HG03565 (cell line): ENCODE measurements around the gene PODN.

Experiments
- ATAC-seq: cut with Tn5 transposase; IDR thresholded peaks from one replicate; pipeline ENCODE4 v1.9.1; 2021; ENCODE audit warnings: mild to moderate bottlenecking, moderate library complexity; ENCODE audit not compliant: unreplicated experiment

Gene PODN

GRCh38 chr1:53073868-53074311 is 11.9 kb downstream of the PODN start:
- ATAC-seq: no peak

DNA sequence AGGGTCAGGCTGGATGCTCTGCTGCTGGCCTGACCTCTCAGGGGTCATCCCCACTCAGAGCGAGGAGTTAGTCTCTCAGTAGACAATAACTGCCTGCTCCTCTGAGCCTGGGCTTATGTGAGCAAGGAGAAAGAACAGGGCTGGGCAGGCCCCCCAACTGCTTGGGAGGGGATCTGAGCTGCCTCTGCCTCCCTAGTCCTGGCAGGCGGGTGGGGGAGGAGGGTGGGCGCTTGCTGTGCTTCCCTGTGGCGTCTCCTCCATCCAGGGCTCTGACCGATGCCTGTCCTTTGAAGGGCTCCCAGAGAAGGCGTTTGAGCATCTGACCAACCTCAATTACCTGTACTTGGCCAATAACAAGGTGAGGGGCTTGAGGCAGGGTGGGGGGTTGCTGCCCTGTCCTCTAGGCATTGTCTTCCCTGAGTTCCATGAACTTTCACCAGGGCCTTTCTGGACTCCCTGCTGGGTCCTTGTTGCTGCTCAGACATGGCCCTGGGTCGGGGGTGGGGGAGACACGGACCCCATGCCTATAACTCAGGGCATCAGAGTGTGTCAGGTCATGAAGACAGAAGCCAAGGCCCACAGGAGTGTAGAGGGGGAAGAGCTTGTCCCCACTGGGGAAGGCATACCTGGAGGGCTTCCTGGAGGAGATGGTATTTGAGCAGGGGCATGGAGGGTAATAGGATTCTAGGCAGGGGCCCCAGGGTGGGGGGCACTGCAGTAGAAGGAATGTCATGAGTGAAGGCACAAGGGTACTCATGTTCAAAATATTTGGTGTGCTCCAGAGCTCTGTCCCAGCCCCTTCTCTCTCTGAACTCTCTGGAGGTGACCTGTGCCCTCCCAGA is 12.5 kb downstream of the PODN start:
- no peak for ATAC-seq

- no peak for ATAC-seq
Observed at GRCh38 chr1:53075206-53075605, 13.2 kb downstream of the PODN start.

- ATAC-seq: no peak
Observed at GRCh38 chr1:53075761-53076163, 13.7 kb downstream of the PODN start.

DNA sequence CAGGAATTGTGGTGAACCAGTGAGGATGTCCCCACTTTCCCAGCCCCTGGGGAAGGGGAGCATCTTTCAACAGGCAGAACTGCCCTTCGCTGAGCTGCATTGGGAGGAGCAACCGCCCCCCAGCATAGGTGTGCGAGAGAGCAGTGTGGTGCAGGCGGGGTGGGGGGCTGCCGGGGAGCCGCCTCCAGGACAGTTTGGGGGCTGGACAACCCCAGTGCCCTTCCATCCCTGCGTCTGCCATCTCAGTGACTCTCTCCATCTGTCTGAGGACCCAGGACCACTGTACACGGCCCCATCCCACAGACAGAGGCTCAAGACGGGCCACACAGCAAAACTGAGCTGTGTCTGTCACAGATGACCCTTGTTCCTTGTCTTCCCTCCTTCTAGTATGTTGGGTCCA is 14.2 kb downstream of the PODN start:
- no peak for ATAC-seq

DNA sequence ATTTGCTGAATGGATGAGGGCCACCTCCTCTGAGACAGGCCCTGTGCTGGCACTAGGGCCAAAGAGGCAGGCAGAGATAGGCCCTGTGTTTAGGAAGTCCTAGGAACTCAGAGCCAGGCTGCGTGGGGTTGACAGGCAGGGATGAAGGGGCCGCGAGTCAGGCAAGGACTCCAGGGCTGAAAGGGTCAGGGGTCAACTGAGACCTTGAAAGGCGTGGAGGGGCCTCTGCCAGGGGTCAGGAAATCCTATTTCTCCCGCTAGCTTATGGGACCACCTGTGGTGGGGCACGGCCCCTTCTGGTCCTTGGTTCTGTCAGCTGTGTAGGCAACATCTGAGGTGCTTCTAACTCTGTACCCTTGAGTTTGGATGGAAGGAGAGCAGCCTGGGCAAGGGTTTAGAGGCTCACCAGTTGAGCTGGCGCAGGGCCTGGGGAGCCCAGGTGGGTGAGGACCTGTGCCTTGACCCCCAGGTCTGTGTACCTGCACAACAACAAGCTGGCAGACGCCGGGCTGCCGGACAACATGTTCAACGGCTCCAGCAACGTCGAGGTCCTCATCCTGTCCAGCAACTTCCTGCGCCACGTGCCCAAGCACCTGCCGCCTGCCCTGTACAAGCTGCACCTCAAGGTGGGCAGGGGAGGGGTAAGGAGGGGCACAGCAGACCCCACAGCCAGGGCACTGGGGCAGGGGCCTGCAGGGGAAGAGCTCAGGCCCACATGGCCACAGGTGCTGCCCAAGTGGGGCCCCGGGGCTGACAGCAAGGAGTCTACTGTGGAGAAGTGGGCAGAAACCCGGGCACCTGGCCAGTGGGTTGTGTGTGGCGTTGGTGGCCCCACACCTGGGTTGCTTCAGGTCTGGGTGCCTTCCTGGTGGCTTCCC is 14.9 kb downstream of the PODN start:
- no peak for ATAC-seq

- ATAC-seq: no peak
Observed at GRCh38 chr1:53077599-53077965, 15.6 kb downstream of the PODN start.

GRCh38 chr1:53078333-53079101 is 16.5 kb downstream of the PODN start:
- no peak for ATAC-seq

DNA sequence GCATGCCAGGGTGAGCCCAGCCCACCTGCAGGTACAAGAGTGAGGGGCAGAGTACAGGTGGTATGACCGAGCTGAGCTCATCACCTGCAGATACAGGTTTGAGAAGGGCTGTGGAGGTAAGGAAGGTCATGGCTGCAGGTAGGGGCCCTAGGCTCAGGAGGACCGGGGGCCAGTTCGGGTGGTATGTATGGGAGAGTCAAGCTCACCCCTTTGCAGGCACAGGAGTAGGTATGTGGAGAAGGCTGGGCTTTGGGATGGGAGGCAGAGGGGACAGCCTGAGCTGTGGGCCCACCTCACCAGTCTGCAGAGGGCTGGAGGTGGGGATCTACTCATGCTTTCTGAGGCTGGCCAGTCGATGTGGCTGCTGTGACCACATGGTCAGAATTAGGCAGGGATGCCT is 17.2 kb downstream of the PODN start:
- ATAC-seq: no peak

DNA sequence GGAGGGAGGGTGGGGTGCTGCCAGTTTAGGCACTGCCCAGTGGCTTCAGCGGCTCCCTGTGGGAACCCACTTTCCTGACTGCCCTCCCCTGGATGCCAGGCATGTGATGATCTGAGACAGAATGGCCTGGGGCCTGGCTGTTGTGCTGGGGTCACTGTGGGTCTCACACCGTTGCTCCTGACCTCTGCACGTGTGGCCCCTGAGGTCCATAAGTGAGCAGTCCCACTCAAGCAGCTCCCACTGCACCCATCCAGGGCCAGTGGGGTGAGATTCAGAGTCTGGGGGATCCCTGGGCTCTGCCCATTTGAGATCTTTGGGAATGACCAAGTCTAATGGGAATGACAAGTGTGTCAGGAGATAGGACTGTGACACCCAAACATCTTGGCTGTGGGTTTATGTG is 18.0 kb downstream of the PODN start:
- ATAC-seq: no peak

DNA sequence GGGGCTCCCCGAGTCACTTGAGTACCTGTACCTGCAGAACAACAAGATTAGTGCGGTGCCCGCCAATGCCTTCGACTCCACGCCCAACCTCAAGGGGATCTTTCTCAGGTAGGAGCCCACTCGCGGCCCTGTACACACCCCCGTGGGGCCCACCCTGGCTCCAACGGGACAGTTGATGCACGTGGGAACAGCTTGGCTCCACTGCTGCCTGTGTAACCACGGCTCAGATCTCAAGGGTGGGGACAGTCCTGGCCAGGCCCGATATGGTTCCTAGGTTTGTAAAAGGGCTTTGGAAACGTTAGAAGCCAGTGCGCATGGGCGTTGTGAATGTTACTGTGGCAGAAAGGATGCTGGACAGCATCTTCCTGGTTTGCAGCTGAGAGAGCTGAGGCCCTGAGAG is 18.8 kb downstream of the PODN start:
- no peak for ATAC-seq

DNA sequence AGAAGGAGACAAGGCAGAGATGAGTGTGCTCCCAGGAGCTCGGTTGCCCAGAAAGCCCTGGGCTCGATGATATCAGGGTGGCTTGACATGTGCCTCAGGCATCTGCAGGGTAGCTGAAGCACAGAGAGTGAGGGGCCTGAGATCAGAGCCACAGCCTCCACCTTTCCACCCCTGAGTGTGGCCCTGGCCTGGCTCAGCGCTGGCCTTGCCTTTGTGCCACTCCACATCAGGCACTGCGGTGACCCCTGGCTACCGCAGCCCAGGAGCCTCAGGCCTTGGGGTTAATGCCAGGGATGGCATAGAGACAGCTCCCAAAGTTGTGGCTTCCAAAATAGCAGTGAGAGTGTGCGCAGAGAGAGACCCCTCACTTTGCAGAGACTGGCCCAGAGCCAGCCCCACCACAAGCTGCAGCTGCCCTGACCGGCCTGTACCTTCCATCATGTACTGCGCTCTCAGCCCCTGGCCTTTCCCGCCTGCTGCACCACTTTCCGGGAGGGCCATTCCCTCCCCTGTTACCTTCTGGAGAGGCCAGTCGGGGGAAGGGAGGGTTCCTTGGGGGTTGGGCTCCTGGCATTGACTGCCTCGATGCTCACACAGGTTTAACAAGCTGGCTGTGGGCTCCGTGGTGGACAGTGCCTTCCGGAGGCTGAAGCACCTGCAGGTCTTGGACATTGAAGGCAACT is 19.5 kb downstream of the PODN start:
- ATAC-seq: no peak

DNA sequence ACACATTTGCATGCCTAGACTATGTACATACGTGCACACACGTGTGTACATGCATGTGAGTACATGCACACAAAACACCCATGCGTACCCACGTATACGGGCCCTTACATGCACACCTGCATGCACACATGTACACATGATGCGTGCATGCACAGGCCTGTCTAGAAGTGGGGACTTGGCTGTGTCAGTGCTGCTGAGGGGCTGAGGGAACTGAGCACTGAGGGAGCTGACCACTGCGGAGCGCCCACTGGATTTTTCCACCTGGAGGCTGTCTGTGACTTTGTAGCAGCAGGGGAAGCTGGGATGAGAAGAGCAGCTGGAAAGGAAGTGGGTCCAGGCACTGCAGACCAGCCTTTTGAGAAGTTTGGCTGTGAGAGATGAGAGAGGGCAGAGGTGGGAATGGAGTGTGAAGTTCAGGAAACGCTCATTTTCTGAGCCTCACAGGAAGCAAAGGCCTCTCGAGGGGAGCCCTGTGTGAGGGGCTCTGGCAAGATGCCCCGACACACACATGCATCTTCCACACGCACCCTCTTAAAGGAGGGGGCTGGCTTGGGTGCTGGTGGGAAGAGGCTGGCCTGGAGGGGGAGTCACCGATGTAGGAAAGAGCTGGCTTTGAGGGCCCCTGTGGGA is 20.9 kb downstream of the PODN start:
- ATAC-seq: no peak

GRCh38 chr1:53083636-53084588 is 21.9 kb downstream of the PODN start:
- ATAC-seq: no peak

DNA sequence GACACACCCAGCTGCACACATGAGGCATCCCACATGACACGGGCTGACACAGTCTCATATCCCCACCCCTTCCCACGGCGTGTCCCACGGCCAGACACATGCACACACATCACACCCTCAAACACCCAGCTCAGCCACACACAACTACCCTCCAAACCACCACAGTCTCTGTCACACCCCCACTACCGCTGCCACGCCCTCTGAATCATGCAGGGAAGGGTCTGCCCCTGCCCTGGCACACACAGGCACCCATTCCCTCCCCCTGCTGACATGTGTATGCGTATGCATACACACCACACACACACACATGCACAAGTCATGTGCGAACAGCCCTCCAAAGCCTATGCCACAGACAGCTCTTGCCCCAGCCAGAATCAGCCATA is 22.6 kb downstream of the PODN start:
- ATAC-seq: no peak

DNA sequence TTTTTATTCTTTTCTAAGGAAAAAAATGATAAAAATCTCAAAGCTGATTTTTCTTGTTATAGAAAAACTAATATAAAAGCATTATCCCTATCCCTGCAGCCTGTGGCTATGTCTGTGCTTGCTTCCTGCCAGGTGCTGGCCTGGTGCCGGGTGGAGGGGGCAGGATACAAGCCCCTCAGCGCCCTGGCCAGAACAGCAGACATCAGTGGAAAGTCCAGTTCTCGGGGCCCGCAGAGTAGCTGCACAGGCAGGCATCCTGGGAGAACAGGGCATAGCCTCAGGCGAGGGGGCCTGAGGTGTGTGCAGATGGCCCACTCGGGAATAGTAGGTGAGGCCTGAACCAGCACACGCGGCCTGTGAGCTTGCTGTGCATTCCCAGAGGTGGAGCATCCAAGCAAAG is 23.4 kb downstream of the PODN start:
- no peak for ATAC-seq

DNA sequence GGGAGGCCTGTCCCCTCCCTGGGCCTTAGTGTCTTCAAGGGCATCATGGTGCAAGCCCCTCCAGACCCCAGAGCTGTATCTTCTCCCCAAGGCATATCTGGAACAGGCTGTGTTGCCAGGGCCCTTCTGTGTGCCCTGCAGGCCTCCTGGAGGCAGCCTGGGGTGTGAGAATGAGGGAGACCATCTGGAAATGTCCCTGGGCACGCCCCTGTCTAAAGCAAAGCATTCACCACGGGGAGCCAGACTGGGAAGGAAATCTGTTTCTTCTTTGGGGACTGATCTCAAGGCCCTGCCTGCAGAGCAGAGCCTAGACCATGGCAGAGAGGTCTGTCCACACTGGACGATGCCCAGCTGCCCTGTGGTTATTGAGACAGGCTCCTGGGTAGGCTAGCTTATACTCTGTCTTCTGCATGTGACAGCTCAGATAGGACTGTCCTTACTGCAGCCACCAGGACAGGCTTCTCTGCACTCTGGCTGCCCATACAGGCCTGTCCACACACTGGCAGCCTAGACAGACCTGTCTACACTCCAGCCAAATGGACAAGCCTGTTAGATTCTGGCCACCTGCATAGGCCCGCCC is 24.6 kb downstream of the PODN start:
- ATAC-seq: no peak

- ATAC-seq: no peak
Observed at GRCh38 chr1:53087332-53088285, 25.6 kb downstream of the PODN start.
